PC-9 (cell line): Measurements from ENCODE around the gene ANP32A.

Source experiments
- EZH2 ChIP-seq: fragments of 200-600 bp; sonication (generic); IDR thresholded peaks from 2 replicates; pipeline ENCODE4 v1.8.0; 2017; ENCODE audit warnings: antibody characterized with exemption, low read depth
- TF ChIP-seq, protein P1 (sequence below): fragments of 200-600 bp; sonication (generic); conservative IDR thresholded peaks from 2 replicates; pipeline ENCODE4 v1.6.1; 2017; ENCODE audit warnings: mixed run types, antibody characterized with exemption, mild to moderate bottlenecking, moderate library complexity

DNA sequence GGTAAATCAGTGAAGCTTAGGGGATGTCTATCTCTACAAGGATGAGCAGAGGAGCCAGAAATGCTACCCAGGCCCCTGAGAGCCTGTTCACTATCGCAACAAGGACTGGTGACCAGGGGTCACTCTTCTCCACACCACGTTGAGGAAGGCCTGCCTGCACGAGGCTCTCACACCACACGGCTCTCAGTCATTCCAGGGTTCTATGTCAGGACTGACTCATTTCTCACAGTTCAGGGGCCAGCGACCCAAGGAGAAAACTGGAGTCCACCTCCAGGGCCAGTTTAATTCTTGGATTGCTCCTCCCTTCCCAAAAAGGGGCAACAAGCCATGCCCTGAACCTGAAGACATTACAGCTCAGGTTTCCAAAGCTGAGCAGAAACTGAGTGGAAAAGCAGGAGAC is 33.9 kb downstream of the ANP32A start:
- TF ChIP-seq EZH2, result no peak
- TF ChIP-seq, protein P1, sequence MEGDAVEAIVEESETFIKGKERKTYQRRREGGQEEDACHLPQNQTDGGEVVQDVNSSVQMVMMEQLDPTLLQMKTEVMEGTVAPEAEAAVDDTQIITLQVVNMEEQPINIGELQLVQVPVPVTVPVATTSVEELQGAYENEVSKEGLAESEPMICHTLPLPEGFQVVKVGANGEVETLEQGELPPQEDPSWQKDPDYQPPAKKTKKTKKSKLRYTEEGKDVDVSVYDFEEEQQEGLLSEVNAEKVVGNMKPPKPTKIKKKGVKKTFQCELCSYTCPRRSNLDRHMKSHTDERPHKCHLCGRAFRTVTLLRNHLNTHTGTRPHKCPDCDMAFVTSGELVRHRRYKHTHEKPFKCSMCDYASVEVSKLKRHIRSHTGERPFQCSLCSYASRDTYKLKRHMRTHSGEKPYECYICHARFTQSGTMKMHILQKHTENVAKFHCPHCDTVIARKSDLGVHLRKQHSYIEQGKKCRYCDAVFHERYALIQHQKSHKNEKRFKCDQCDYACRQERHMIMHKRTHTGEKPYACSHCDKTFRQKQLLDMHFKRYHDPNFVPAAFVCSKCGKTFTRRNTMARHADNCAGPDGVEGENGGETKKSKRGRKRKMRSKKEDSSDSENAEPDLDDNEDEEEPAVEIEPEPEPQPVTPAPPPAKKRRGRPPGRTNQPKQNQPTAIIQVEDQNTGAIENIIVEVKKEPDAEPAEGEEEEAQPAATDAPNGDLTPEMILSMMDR, result no peak
